Suppressor macrophage (primary cell): ENCODE data around the gene FAM163B.

Experiments
- DNase-seq, 4 experiments: peaks; one replicate each; pipeline ENCODE4 v3.0.0-alpha.2; 2020 to 2022

FAM163B gene

DNA sequence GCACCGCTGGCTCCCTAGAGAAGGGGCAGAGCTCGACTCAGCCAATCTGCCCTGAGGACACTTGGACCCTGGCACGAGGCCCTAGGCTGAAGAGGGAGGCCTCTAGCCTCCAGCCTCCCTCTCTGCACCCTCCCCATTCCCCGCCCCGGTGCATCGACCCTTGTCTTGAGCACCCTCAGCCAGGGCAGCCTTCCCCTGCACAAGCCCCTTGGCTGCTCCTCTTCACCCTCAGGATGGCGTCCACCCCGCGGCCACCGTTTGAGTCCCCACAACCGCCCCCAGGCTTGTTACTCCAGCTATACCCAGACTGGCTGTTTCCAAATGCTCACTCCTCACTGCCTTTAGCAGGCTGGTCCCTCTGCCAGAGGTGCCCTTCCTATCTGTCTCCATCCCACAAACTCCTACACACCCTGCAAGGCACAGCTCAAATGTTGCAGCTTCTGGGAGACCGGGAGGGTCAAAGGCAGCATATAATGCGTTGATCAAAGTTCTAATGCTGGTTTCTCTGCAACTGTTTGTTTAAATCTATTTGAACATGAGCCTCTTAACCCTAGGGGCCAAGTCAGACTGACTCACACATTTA is 6.5 kb upstream of the FAM163B start:
- DNase-seq: no peak

DNA sequence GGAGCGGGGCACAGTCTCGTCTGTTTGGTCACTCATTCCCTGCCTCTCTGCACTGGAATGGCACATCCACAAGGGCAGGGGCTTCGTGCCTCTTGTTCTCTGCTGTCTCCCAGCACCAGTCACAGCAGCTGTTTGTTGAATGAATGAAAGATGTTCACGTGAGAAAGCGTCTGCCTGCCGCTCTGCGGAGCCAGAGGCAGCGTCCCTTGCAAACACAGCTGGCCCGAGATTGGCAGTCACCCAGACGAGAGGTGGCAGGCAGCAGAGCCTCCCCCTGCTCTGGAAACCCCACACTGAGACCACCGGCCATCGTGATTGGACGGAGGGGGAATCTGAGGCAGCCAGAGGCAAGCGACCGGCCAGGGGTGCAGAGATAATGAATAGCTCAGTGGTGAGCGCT is 6.0 kb upstream of the FAM163B start:
- no peak for DNase-seq

DNA sequence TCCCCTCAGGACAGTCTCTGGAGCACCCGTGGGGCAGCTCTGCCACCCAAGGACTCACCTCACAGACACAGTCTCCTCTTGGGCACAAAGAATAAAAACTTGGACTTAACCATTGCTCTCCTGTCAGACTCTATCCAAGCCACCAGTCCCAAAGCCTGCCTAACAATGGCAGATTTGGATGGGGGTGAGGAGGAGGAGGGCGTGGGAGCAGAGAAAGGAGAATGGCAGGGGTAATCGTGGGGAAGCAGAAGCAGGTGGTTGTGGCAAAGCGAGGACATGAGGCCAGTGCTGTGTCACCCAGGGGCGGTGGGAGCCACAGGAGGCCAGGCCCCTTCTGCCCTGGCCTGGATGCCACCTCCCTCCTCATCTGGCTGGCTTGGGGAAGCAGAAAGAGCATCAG is 5.5 kb upstream of the FAM163B start:
- no peak for DNase-seq

DNA sequence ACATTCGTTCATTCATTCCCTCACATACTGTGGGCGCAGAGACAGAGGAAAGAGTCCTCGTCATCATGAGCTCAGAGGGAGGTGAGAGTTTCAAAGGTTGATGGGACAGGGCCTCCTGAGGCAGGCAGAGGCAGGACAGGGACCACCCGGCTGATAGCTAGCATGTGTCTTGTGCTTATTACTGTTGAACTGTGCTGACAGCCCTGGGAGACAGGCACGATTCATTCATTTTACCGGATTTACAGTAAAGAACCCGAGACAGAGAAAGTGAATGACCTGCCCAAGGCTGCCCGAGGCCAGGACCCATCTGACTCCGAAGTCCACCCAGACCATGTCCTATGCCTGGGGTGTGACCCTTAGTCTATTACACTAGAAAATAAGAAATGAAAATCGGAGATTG is 4.9 kb upstream of the FAM163B start:
- no peak for DNase-seq

DNA sequence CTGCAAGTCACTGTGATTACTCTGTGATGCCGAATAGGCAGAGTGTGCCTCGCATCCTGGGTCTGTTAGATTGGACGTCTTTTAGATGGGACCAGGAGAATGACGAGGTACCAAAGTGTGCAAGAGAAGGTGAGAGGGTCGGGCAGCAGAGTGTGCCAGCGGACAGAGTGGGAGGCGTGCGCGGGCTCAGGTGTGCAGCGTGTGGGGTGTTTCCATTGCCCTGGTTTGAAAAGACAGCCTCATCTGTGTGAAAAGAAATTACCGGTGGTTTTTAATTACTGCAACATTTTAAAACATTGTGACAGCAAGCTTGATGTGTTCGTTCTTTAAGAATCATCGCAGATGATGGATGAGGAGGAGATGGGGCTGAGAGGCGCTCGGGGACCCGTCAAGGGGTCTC is 4.2 kb upstream of the FAM163B start:
- DNase-seq: no peak

DNA sequence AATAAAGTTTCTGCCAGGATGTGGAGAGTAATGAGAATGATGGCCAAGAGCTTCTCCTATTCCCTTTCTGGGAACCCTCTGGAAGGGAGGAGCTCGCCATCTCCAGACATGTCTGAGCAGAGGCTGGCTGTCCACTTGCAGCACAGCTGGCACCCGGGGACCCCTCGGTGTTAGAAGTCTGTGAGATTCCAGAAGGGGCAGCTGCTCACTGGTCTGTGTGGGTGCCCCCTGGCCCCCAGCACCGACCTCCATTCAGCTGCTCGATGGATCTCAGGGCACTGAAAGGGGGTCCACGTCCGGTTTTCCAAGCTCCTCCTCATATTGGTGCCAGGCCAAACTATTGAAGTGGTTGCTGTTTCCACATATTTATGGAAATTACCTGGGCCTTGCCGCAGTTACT is 3.6 kb upstream of the FAM163B start:
- no peak for DNase-seq

DNA sequence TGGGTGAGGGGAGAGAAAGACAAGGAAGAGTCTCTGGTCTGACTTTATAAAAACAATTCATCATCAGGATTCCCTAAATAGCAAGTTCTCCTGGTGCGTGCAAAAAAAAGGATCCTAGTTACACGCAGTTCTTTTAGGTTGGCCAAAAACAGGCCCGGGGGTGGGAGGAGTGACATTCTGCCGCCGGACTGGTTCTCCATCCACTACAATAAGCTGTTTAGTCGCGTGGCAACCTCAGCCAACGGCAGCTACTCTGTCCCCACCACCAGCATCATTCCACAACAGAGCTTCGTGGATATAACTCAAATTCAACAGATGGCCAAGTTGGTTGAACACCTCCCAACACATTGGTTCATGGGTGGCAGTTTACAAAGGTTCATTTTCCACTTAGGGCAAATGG is 2.9 kb upstream of the FAM163B start:
- DNase-seq: no peak

DNA sequence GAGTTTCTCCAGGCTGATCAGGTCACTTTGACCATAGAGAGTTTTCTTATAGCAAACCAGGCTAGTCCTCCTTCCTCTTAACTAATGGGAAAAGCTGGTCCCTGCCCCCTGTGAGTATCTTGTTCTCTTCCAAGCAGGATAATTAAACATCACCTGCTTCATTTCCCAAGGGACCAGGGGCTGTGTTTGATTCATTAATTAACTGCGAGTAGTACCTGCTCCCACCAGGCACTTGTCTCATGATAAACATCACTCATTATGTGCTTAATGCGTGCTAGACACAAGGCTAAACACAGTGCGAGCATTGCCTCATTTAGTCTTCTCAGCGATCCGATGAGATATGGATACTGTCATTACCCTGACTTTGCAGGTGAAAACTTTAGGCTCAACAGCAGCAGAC is 1.7 kb upstream of the FAM163B start:
- no peak for DNase-seq

DNA sequence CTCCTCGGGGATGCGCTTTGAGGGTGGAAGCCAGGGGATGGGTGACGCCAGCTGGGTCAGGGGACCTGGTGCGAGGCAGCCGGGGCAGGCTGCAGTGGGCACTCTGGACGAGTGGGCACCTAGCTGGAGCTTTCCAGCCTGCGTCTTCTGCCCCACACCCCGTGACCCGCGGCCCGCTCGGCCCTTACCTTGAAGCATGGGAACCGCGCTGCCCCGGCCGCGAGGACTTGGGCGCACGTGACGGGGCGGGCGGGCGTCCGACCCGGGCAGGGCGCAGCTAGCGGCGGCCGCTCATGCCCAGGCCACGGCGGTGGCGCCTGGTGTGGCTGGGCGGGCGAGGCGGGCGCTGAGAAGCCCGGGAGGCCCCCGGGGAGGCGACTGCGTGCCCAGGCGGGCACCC is 300 bp downstream of the FAM163B start:
- no peak for DNase-seq

DNA sequence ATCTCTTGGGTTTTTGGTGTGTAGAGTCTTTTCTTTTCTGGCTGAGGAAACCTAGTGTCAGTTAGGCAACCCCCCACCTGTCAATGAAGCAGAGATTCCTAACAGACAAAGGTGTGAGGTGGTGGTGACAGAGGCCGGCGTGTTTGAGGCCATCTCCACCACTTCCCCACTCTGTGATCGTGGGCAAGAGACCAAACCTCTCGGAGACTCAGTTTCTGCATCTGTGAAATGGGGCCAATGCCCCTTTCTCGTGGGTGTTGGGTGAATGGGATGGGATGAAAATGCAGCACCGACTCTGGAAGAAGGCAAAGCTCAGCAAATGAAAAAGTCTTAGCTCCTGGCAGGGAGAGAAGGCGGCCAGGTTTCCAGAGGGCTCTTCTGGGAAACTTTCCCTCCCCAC is 807 bp downstream of the FAM163B start:
- no peak for DNase-seq

DNA sequence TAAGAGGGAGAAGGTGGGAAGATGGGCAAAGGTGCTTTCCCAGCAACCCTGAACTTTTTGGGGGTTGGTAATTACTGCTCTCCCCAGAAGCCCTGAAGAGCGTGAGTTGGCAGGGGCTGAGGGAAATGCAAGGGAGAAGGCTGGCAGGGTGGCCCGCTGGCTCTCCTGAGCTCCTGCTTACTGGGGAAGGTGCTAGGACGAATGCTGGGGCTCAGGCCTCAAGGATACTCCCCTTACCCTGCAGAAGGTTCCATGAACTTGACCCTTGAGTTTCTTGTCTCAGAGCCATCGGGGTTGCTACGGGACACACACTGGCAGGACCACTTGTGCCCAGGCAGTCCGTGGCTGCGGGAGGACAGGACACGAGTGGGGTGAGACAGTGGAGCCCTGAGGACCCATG is 1.2 kb downstream of the FAM163B start:
- DNase-seq: no peak

DNA sequence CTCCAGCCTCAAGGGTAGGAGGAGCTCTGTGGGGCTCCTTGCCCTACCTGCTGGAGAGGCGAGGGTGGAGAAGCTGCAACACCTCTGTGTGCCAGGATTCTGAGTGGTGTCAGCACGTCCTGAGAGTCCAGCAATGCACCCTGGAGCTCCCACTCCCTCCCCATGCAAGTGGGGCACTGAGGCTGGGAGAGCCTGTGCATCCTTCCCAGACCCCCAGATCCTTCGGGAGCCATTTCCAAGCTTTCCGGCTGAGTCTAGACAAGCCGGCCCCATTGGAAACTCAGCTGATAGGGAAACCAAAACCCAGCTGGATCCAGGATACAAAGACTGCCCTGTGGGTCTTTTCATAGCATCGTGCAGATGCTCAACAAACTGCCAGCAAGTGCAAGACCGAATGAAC is 1.8 kb downstream of the FAM163B start:
- no peak for DNase-seq

DNA sequence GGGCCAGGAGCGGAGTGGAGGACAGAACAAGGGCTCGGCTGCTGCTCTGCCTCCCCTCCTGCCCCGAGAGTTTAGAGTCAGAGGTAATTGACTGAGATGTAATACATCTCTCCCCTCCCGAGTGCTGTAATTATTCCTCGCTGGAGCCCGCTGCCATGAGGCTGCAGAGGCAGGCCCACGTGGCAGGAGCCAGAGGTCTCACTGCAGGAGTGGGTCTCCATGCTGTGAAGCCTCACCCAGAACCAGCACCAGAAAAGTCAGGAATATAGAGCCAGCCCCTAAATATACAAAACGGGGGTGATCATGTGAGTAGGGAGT is 2.5 kb downstream of the FAM163B start:
- DNase-seq: no peak

DNA sequence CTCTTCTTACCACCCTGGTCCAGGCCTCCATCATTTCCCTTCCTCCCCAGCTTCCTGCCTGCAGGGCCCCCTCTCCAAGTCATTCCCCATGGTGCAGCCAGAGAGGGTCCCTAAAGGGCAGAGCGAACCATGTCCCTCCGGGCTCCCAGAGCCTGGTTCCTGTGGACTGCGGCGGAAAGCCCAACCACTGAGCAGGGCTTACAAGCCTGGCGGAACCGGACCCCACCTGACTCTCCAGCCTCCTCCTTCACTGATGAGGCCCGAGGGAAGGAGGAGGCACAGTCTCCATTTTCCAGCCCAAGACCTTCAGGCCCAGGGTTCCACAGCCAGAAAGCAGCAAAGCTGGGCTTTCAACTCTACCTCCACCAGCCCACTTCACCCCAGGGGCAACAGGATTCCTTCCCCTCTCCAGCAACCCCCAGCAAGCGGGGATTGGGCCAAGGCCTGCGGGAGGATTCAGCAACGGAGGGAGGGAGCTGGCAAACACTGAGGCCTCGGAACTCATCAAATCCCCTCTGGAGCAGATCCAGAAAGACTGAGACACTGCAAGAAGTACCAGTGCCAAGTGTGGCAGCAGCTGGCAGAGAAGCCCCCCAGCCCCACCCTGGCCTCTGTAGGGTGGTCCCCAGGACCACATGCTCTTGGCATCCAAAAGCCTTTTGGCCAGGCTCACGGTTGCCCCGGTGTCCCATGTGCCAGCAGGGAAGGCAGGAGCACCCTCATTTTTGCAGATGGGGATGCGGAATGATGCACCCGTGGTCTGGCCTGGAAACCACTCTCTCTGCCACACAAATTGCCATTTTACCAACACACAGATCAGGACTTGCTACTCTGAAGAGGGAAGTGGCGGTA is 3.1 kb downstream of the FAM163B start:
- DNase-seq: no peak

DNA sequence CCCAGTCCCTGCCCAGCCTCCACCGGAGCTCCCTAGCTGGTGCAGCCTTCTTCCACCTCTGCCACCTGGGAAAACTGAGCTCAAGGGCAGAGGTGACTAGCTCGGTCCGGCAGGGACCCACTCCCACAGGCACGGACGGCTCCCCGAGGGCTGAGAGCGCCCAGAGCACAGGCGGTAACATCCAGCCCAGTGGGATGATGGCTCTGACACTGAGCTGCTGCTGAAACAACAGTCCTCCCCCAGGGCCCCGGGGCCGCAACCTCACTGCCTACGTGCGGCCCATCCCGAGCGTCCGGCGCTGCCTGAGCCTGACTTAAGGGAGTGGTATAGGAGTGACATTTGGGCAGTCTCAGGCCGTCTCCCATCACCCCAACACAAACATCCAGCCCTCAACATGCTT is 3.7 kb downstream of the FAM163B start:
- no peak for DNase-seq

DNA sequence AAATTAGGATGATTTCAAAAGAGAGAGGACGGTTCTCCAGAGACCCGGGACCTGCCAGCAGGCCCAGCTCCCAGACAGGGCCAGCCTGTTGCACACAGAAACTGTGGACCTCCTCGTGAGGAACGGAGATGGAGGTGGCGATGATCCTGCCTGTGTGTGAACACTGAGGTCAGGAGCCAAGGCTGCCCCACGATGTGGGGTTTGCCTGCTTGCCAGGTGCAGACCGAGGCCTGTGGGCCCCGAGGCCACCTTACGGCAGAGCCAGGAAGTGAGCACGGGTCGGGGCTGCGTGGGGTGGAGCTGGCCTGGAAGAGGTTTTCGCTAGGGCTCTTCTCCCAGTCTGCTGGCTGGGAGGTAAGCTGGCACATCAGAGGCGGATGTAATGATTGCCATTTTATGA is 4.3 kb downstream of the FAM163B start:
- no peak for DNase-seq

DNA sequence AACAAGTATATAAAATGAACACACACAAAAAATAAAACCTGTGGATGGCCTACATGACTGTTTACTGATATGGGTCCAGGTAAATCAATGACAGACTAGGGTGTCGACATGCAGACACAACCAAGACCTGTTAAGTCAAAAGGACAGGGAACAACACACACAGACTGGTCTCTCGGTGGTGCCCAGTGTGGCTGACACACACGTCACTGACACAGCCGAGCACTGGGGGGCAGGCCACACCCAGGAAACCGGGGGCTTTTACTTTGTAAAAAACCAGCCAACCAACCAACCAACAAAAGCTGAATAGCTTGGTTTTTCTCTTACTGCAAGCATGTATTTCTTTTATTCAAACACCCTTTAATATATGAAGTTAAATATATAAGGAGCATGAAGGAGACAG is 5.0 kb downstream of the FAM163B start:
- DNase-seq: peak in 1 of 4 experiments; percentile 8

DNA sequence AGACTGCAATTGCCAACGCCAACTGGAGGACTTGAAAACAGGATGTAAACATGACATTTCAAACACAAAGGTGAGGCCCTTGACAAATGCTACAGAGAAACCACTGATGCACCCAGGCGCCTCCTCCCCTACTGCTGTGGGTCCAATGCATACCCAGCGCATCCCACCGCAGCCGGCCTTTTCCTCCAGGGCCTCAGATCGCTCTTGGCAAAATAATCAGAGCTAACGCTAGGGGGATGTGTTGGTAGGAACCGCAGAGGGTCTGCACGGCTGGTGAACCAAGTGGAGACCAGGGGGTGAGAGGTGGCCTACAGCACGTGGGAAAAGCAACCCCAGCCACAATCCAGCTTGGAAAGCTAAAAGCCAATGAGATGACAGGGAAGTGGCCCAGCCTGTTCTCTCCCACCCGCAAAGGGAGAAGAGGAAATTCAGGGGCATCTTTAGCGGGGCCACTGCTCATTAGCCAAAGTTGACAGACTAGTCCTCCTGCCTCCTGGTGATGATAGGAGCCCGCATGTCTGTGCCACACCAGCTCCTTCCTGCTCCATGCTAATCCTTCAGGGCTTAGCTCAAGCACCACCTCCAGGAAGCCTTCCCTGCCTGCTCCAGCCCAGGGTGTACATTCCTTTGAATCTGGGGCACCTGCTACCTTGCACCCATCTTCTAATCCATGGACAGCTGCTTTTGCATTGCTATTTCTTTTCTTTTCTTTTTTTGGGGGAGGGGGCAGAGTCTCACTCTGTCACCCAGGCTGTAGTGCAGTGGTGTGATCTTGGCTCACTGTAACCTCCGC is 5.9 kb downstream of the FAM163B start:
- DNase-seq: no peak

DNA sequence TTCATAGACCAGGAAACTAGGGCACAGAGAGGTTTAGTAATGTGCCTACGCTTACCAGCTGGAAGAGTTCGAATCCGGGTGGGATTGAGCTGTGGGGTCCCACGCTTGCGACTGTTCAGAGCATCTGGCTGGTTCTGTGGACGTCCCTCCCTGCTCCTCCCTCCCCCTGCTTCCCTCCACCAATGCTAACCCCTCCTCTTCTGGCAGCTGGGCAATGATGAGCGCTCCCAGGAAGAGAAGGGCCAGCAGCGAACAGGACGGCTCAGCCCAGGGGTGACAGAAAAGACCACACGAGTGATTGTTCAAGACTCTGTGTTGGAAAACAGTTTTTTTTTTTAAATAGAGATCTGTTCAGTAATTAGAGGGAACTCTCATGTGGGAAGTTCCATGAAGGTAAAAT is 6.9 kb downstream of the FAM163B start:
- no peak for DNase-seq

DNA sequence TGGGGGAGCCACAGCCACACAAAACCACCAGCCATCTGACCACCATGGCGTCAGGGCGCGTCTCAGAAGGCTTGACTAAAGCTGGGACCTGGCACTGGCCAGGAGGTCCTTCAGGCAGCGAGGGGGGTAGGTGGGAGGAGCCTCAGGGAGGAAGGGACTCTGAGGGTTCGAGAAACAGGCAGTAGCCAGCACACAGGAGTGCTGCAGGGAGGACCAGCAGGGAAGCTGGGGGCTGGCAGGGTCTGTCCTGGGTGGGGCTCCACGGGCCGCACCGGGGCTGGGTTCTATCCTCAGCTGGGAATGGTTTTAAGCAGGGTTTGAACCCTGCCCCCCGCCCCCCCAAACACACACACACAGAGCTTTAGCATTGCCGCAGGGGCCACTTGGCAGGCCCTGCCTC is 7.4 kb downstream of the FAM163B start:
- no peak for DNase-seq

DNA sequence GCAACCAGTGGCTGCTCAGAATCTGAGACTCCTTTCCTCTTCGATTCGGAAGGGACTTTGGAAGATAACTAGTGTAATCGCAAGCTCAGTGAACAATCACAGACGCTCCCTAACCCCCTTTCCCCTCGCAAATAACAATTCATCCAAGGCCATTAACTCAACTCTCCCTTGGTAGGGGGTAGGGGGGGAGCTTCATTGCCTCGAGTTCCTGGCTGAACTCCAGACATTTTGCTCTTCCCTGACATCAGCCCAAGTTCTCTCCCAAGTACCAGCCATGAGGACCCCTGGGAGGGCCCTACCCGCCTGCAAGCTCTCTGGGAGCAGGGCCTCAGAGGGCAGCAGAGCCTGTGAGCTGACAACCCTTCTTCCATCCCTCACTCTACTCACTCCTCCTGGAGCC is 8.4 kb downstream of the FAM163B start:
- DNase-seq: no peak

DNA sequence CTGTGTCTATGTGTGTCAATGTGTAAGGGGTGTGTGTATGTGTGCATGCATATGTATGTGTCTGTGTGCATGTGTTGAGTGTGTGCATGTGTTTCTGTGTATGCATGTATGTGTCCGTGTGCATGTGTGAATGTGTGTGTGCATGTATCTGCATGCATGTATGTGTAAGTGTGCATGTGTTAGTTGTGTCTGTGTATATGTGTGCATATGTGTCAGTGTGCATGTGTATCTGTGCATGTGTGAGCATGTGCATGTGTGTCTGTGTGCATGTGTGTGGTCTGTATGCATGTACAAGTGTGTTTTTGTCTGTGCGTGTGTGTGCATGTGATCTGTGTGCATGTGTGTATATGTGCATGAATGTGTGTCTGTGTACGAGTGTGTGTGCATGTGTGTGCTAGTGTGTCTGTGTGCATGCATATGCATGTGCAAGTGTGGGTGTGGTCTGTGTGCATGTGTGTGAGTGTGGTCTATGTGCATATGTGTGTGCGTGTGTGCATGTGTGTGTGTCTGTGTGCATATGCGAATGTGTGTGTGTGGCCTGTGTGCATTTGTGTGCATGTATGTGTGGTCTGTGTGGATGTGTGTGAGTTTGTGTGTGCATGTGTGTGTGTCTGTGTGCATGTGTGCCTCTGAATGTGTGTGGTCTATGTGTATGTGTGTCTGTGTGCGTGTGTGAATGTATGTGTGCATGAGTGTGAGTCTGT is 9.6 kb downstream of the FAM163B start:
- DNase-seq: no peak

DNA sequence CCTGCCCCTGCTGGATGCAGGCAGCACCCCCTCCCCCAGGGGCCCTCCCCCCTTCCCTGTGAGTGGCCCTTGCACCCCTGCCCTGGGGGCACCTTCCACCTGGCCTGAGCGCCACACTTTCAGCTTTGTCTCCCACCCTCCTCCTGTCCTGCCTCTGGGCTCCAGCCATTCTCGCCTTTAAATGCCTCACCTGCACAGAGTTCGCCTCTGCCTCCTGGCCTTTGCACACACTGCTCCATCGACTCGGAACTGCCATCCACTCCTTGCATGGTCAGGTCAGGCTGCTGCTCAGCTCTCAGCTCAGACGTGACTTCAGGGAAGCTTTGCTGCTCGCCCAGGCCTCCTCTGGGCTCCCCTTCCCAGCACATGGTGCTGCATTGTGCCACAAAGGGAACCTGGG is 10.2 kb downstream of the FAM163B start:
- DNase-seq: no peak
